ENCODE data around the gene LY86. TPM values are rescaled to one million over a fixed set of nuclear protein-coding genes. Genes with fewer than 3 reads are reported as not detected.

The LY86 gene
- total RNA-seq, 4 donors from 2014 or later: 1.2 to 1.8 (median 1.3) TPM

DNA sequence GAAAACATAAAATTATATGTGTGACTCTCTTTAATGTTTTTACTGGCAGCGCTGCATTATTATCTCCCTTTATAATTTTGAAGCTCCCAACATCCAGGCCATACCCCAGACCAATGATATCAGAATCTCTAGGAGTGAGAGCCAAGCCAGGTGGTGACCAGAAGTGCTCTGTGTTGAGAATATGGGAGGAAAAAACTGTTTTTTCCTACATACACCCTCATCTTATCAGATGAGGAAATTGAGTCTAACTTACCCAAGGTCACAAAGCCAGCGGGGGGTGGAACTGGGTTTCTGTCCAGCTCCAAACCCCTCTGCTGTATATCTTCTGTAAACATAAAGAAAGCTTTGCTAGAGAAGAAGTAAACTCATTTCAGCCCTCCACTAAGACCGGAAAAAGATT is 42.5 kb downstream of the LY86 start:
- peaks cover 0 to 4% (median 0%) of the 10 kb centered on the region in 4 donors for H3K27me3 ChIP-seq
- 85% methylated on average over 3 of the region's 3 CpGs for WGBS
- intact Hi-C loops (cut with DNase I): no loop called here
- H3K4me1 ChIP-seq: no peaks in the 10 kb centered on the region
- H3K9me3 ChIP-seq: no peaks in the 10 kb centered on the region
- H3K4me3 ChIP-seq: no peak overlapping the region
- no peak for DNase-seq (ENCODE audit: extremely low spot score)
- H3K27ac ChIP-seq (replicated peaks in 1 of 4): no peak overlapping the region
- no peak for TF ChIP-seq POLR2A (IDR thresholded peaks at IDR 0.05; ENCODE audit: low read depth)
- no peak for TF ChIP-seq EP300 (IDR thresholded peaks at IDR 0.05)
- no peak for TF ChIP-seq CTCF (IDR thresholded peaks at IDR 0.05)
- no peak for TF ChIP-seq POLR2AphosphoS5 (IDR thresholded peaks at IDR 0.05)
- no peaks in the 10 kb centered on the region for H3K36me3 ChIP-seq

DNA sequence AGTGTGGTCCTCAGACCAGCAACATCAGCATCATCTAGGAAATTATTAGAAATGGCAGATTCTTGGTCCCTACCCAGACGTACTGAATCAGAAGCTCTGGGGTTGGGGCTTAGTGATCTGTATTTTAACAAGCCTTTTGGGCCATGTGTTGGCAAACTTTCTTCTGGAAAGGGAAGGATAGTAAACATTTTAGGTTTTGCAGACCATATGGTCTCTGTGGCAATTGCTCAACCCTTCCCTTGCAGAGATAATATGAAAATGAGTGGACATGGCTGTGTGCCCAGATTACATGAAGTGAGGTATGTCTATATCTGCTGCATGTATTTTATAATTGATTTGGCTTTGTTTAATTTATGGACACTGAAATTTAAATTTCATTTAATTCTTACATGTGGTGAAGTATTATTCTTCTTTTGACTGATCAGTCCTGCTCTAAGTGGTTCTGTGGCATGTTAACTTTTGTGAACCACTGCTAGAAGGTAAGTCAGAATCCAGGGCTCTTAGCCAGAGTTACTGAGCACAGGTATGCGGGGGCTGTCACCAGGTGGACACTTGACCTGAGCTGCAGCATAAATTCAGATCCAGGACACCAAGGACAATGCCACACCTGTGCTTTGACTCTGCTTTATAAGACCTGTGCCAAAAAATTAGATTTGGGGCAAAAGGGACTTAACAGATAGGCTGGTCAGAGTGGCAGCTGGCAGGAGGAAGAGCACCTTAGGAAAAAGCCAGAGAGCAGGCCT is 43.2 kb downstream of the LY86 start:
- Histone ChIP-seq H3K4me1 (no peaks in the 10 kb centered on the region), H3K36me3 (no peaks in the 10 kb centered on the region), H3K27ac (replicated peaks in 1 of 4) (no peak overlapping the region), H3K27me3 (peaks cover 0 to 4% (median 0%) of the 10 kb centered on the region in 4 donors), H3K9me3 (no peaks in the 10 kb centered on the region), H3K4me3 (no peak overlapping the region)
- 74% methylated on average over 2 of the region's 2 CpGs for WGBS
- no peak for TF ChIP-seq CTCF (IDR thresholded peaks at IDR 0.05)
- no peak for TF ChIP-seq POLR2AphosphoS5 (IDR thresholded peaks at IDR 0.05)
- no peak for TF ChIP-seq EP300 (IDR thresholded peaks at IDR 0.05)
- TF ChIP-seq POLR2A (IDR thresholded peaks at IDR 0.05; ENCODE audit: low read depth): no peak
- DNase-seq (ENCODE audit: extremely low spot score): no peak
- intact Hi-C loops (cut with DNase I): no loop called here

DNA sequence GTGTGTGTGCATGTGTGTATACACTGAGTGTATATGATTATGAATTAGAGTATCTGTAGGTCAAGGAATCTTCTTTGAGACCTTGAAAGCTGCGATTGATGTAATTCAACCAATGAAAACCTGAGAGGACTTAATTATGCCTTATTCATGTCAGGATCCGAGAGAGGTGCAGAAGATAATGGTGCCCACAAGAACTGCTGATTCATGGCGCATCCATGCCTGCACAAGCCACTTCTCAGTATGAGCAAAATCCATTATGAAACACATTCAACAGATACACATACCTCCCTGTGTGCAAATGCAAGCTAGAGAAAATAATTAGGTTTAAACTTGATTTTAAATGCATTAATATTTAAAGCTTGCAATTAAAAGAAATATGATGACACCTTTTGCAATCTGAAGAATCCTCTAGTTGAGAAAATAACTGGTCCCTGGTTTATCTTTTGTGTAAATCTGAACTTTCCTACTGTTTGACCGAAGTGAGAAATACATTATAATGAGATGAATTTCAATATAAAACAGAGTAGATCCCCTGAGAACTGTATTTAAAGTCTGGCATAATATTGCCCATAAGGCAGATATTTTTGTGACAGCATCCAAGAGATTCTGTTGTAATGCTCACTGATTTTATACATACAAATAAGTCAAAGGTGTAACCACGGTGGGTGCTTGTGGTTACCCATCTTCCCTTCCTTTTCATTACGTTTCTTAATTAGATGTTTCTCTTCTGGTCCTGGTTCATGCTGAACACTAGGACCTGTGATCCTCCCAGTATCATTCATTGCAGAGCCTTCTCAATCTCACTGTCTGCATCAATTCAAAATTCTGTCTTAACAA is 45.6 kb downstream of the LY86 start:
- TF ChIP-seq EP300 (IDR thresholded peaks at IDR 0.05) (no peak), CTCF (IDR thresholded peaks at IDR 0.05) (no peak), POLR2A (IDR thresholded peaks at IDR 0.05; ENCODE audit: low read depth) (no peak), POLR2AphosphoS5 (IDR thresholded peaks at IDR 0.05) (no peak)

DNA sequence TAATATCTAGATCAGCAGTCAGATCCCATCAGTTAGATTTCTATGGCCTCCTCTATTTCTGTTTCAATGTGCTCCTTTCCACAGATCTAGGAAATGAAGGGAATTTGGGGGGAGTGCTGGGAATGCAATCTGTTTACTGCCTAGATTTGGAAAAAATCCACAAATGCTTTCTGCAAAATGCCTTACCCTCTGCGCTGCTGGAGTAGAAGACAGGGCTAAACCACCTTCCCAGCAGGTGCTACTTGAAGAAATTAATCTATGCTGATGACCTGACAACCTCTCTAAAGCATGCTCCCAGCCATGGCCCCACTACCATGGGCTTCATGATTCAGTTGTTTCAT is 46.2 kb downstream of the LY86 start:
- no peak overlapping the region for H3K27ac ChIP-seq (replicated peaks in 1 of 4)
- no peaks in the 10 kb centered on the region for H3K9me3 ChIP-seq
- TF ChIP-seq POLR2A (IDR thresholded peaks at IDR 0.05; ENCODE audit: low read depth): no peak
- no peak for TF ChIP-seq CTCF (IDR thresholded peaks at IDR 0.05)
- TF ChIP-seq EP300 (IDR thresholded peaks at IDR 0.05): no peak
- no peak for TF ChIP-seq POLR2AphosphoS5 (IDR thresholded peaks at IDR 0.05)
- no peak overlapping the region for H3K4me3 ChIP-seq
- H3K4me1 ChIP-seq: no peaks in the 10 kb centered on the region
- WGBS: 88% methylated on average over 1 of the region's 1 CpG
- H3K36me3 ChIP-seq: no peaks in the 10 kb centered on the region
- peaks cover 0 to 4% (median 0%) of the 10 kb centered on the region in 4 donors for H3K27me3 ChIP-seq
- DNase-seq (ENCODE audit: extremely low spot score): no peak
- intact Hi-C loops (cut with DNase I): no loop called here

More for the DNA sequence above, 45.6 kb downstream of the LY86 start:
- Histone ChIP-seq H3K27me3 (peaks cover 0 to 4% (median 0%) of the 10 kb centered on the region in 4 donors), H3K4me3 (no peak overlapping the region), H3K4me1 (no peaks in the 10 kb centered on the region), H3K27ac (replicated peaks in 1 of 4) (no peak overlapping the region), H3K9me3 (no peaks in the 10 kb centered on the region), H3K36me3 (no peaks in the 10 kb centered on the region)
- WGBS: 84% methylated on average over 6 of the region's 6 CpGs
- no peak for DNase-seq (ENCODE audit: extremely low spot score)
- intact Hi-C loops (cut with DNase I): no loop called here
